HL-60/S4 treated with phorbol 12-myristate 13-acetate at 8.2 ng/mL for 4 days and 3 days (cell line): ENCODE results near the gene MXRA8.

ENCODE experiments used
- in situ Hi-C: fragments of 300-500 bp; cut with MboI; formaldehyde crosslinking; loops from 2 replicates; pipeline ENCODE4 v1.15.0; 2022; ENCODE audit warnings: low sequenced_read_pairs

MXRA8 gene

GRCh38 chr1:1336931-1337792 is 21.2 kb downstream of the MXRA8 start:
- in situ Hi-C loops, result no loop called here

- in situ Hi-C loops, result no loop called here
Observed at GRCh38 chr1:1336446-1336845, 21.9 kb downstream of the MXRA8 start.

- in situ Hi-C loops, result no loop called here
Observed at GRCh38 chr1:1335792-1336248, 22.5 kb downstream of the MXRA8 start.

GRCh38 chr1:1335283-1335682 is 23.1 kb downstream of the MXRA8 start:
- in situ Hi-C loops, result no loop called here

GRCh38 chr1:1334835-1335234 is 23.5 kb downstream of the MXRA8 start:
- in situ Hi-C loops, result no loop called here

GRCh38 chr1:1333551-1334241 is 24.7 kb downstream of the MXRA8 start:
- in situ Hi-C loops, result no loop called here

GRCh38 chr1:1332774-1333480 is 25.4 kb downstream of the MXRA8 start:
- in situ Hi-C loops, result no loop called here

GRCh38 chr1:1332031-1332755 is 26.2 kb downstream of the MXRA8 start:
- in situ Hi-C loops, result no loop called here

GRCh38 chr1:1331068-1331965 is 27.0 kb downstream of the MXRA8 start, which contains the start of gene TAS1R3:
TAS1R3 (plus strand) TSS chr1:1331280; CDS start chr1:1331346, 66 bp downstream.
- in situ Hi-C loops, result no loop called here

- in situ Hi-C loops, result no loop called here
Observed at GRCh38 chr1:1330366-1331067, 27.8 kb downstream of the MXRA8 start.

- in situ Hi-C loops, result no loop called here
Observed at GRCh38 chr1:1329304-1330210, 28.8 kb downstream of the MXRA8 start.

- in situ Hi-C loops, result no loop called here
Observed at GRCh38 chr1:1328254-1328653, 30.1 kb downstream of the MXRA8 start.

- in situ Hi-C loops, result no loop called here
Observed at GRCh38 chr1:1327291-1327690, 31.1 kb downstream of the MXRA8 start.

GRCh38 chr1:1326075-1326605 is 32.2 kb downstream of the MXRA8 start:
- in situ Hi-C loops, result no loop called here

- in situ Hi-C loops, result no loop called here
Observed at GRCh38 chr1:1325288-1326074, 32.9 kb downstream of the MXRA8 start.

GRCh38 chr1:1324524-1325287 is 33.6 kb downstream of the MXRA8 start, which contains the start of the genes CPTP and INTS11:
CPTP (plus strand) TSS chr1:1324802; CDS start chr1:1326911, 2,109 bp downstream.
INTS11 (minus strand) TSS chr1:1324660; CDS start chr1:1324608, 52 bp downstream.
- in situ Hi-C loops, result no loop called here
